GM23338 (cell line): ENCODE measurements around the gene SHISA9.

Experiments used
- CREB1 ChIP-seq: fragments of 250-450 bp; sonication (Bioruptor Pico); IDR thresholded peaks from 2 replicates; pipeline ENCODE4 v1.5.0; 2020; ENCODE audit warnings: low read depth, mild to moderate bottlenecking, moderate library complexity
- ETS1 ChIP-seq: IDR thresholded peaks from 2 replicates; pipeline ENCODE4 v1.6.1; 2016; ENCODE audit warnings: antibody characterized with exemption
- EZH2 ChIP-seq: fragments of 200-600 bp; sonication (generic); IDR thresholded peaks from one replicate; pipeline ENCODE4 v1.8.0; 2017; ENCODE audit warnings: antibody characterized with exemption, mild to moderate bottlenecking, low read depth; ENCODE audit not compliant: unreplicated experiment
- EZH2phosphoT487 ChIP-seq: fragments of 200-600 bp; sonication (generic); IDR thresholded peaks from one replicate; pipeline ENCODE4 v1.8.1; 2018; ENCODE audit warnings: antibody characterized with exemption; ENCODE audit not compliant: unreplicated experiment
- JUNB ChIP-seq: IDR thresholded peaks from one replicate; pipeline ENCODE4 v1.6.1; 2016; ENCODE audit warnings: antibody characterized with exemption; ENCODE audit not compliant: unreplicated experiment
- NANOG ChIP-seq: IDR thresholded peaks from 2 replicates; pipeline ENCODE4 v1.6.1; 2016; ENCODE audit warnings: antibody characterized with exemption, borderline replicate concordance
- POLR2AphosphoS5 ChIP-seq: IDR thresholded peaks from 2 replicates; pipeline ENCODE4 v1.6.1; 2016; ENCODE audit warnings: antibody characterized with exemption, low read depth
- STAT1 ChIP-seq: IDR thresholded peaks from one replicate; pipeline ENCODE4 v1.6.1; 2016; ENCODE audit warnings: antibody characterized with exemption; ENCODE audit not compliant: unreplicated experiment
- ZNF114 ChIP-seq: fragments of 250-450 bp; sonication (Bioruptor Pico); IDR thresholded peaks from 2 replicates; pipeline ENCODE4 v1.5.0; 2020; ENCODE audit warnings: mild to moderate bottlenecking, moderate library complexity
- TF ChIP-seq, protein P1 (sequence below), 2 experiments: fragments of 200-600 bp in 1 of 2; sonication (generic) in 1 of 2; conservative IDR thresholded peaks; 2 replicates each; pipeline versions ENCODE4 v1.5.1 to v1.6.1; 2016 to 2017; ENCODE audit warnings: antibody characterized with exemption in 2 of 2, low read depth in 2 of 2, mild to moderate bottlenecking in 2 of 2, moderate library complexity in 1 of 2
- TF ChIP-seq, protein P2 (sequence below): IDR thresholded peaks from one replicate; pipeline ENCODE4 v1.6.1; 2018; ENCODE audit warnings: antibody characterized with exemption; ENCODE audit not compliant: unreplicated experiment

- TF ChIP-seq, protein P1, sequence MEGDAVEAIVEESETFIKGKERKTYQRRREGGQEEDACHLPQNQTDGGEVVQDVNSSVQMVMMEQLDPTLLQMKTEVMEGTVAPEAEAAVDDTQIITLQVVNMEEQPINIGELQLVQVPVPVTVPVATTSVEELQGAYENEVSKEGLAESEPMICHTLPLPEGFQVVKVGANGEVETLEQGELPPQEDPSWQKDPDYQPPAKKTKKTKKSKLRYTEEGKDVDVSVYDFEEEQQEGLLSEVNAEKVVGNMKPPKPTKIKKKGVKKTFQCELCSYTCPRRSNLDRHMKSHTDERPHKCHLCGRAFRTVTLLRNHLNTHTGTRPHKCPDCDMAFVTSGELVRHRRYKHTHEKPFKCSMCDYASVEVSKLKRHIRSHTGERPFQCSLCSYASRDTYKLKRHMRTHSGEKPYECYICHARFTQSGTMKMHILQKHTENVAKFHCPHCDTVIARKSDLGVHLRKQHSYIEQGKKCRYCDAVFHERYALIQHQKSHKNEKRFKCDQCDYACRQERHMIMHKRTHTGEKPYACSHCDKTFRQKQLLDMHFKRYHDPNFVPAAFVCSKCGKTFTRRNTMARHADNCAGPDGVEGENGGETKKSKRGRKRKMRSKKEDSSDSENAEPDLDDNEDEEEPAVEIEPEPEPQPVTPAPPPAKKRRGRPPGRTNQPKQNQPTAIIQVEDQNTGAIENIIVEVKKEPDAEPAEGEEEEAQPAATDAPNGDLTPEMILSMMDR (conservative IDR thresholded peaks at IDR 0.05; ENCODE audit: low read depth in 2 of 2), result no peak
- no peak for TF ChIP-seq EZH2
- TF ChIP-seq EZH2phosphoT487, result no peak
- TF ChIP-seq, protein P2, sequence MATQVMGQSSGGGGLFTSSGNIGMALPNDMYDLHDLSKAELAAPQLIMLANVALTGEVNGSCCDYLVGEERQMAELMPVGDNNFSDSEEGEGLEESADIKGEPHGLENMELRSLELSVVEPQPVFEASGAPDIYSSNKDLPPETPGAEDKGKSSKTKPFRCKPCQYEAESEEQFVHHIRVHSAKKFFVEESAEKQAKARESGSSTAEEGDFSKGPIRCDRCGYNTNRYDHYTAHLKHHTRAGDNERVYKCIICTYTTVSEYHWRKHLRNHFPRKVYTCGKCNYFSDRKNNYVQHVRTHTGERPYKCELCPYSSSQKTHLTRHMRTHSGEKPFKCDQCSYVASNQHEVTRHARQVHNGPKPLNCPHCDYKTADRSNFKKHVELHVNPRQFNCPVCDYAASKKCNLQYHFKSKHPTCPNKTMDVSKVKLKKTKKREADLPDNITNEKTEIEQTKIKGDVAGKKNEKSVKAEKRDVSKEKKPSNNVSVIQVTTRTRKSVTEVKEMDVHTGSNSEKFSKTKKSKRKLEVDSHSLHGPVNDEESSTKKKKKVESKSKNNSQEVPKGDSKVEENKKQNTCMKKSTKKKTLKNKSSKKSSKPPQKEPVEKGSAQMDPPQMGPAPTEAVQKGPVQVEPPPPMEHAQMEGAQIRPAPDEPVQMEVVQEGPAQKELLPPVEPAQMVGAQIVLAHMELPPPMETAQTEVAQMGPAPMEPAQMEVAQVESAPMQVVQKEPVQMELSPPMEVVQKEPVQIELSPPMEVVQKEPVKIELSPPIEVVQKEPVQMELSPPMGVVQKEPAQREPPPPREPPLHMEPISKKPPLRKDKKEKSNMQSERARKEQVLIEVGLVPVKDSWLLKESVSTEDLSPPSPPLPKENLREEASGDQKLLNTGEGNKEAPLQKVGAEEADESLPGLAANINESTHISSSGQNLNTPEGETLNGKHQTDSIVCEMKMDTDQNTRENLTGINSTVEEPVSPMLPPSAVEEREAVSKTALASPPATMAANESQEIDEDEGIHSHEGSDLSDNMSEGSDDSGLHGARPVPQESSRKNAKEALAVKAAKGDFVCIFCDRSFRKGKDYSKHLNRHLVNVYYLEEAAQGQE, result no peak
- no peak for TF ChIP-seq ETS1
- TF ChIP-seq POLR2AphosphoS5, result no peak
- TF ChIP-seq STAT1, result no peak
- no peak for TF ChIP-seq CREB1 (CRISPR knock-in tag)
- TF ChIP-seq ZNF114, result no peak
- no peak for TF ChIP-seq NANOG
- TF ChIP-seq JUNB, result no peak
Observed at GRCh38 chr16:13171313-13171712, 269.9 kb downstream of the SHISA9 start.
